ENCODE data around the gene AIF1L.

GRCh38 chr9:131129183-131129582 is 32.9 kb downstream of the AIF1L start:
- TF ChIP-seq ATF3 (CRISPR knock-in tag; IDR thresholded peaks at IDR 0.05) = no peak
- TF ChIP-seq ZC3H4 (CRISPR knock-in tag; IDR thresholded peaks at IDR 0.05; ENCODE audit: borderline replicate concordance) = no peak
- TF ChIP-seq KDM1A (CRISPR knock-in tag; IDR thresholded peaks at IDR 0.05) = no peak
- no peak for TF ChIP-seq SP1 (IDR thresholded peaks at IDR 0.05)
- no peak for TF ChIP-seq SP1 (CRISPR knock-in tag; IDR thresholded peaks at IDR 0.05)
- TF ChIP-seq SMARCC2 (IDR thresholded peaks at IDR 0.05) = no peak
- no peak for TF ChIP-seq ZNF576 (CRISPR knock-in tag; IDR thresholded peaks at IDR 0.05)
- TF ChIP-seq ATRX (CRISPR knock-in tag; IDR thresholded peaks at IDR 0.05; ENCODE audit: borderline replicate concordance) = no peak
- TF ChIP-seq NFIB (CRISPR knock-in tag; IDR thresholded peaks at IDR 0.05; ENCODE audit: borderline replicate concordance) = no peak
- no peak for TF ChIP-seq HMGXB4 (CRISPR knock-in tag; IDR thresholded peaks at IDR 0.05; ENCODE audit: borderline replicate concordance in 1 of 2, low read depth in 1 of 2)
- TF ChIP-seq ZBTB7A (CRISPR knock-in tag; IDR thresholded peaks at IDR 0.05) = no peak
